Large intestine (tissue), 3 donors: Measurements from ENCODE around the gene CCR5AS.
A peak's percentile ranks its signal among the peaks of the same experiment; 100 is the strongest.
"Not testable (repeated sequence)": the region's sequence is repeated elsewhere in the genome, so short reads cannot be mapped to it uniquely, and the experiment has no call there.

Source experiments
- DNase-seq, 2 donors: peaks; one replicate each; pipeline versions ENCODE4 v3.0.0 to v3.0.0-alpha.2; 2013
- H3K27ac ChIP-seq: one replicate; pipeline ENCODE4 v1.5.1; 2013; ENCODE audit warnings: low read length
- H3K27me3 ChIP-seq: 2 replicates; pipeline ENCODE4 v1.6.1; 2013; ENCODE audit warnings: low read length; ENCODE audit not compliant: control insufficient read depth, insufficient read depth
- H3K36me3 ChIP-seq: 2 replicates; pipeline ENCODE4 v1.6.1; 2013; ENCODE audit warnings: low read length; ENCODE audit not compliant: control insufficient read depth, insufficient read depth
- H3K4me1 ChIP-seq: one replicate; pipeline ENCODE4 v1.6.1; 2013; ENCODE audit warnings: low read length; ENCODE audit not compliant: control insufficient read depth, insufficient read depth
- H3K4me3 ChIP-seq: one replicate; pipeline ENCODE4 v1.5.1; 2013; ENCODE audit warnings: low read length
- H3K9me3 ChIP-seq: one replicate; pipeline ENCODE4 v1.6.1; 2013; ENCODE audit warnings: mild to moderate bottlenecking, low read depth, low read length, moderate library complexity; ENCODE audit not compliant: control insufficient read depth
- WGBS: methylation state at CpG from one replicate; pipeline ENCODE4 v1.1.5; 2013; ENCODE audit warnings: low lambda C conversion rate; ENCODE audit not compliant: insufficient coverage; 5-methylcytosine and 5-hydroxymethylcytosine counted together

The CCR5AS gene

GRCh38 chr3:46442576-46443530, 36.0 kb upstream of the CCR5AS start:
- H3K4me3 ChIP-seq, result no peak overlapping the region
- H3K9me3 ChIP-seq, result no peaks in the 10 kb centered on the region
- WGBS, result no CpG with 5 or more reads among the region's 16 CpGs
- H3K27me3 ChIP-seq, result no peaks in the 10 kb centered on the region
- peak in 1 of 2 donors; percentile 42 for DNase-seq
- no peak overlapping the region for H3K27ac ChIP-seq
- no peaks in the 10 kb centered on the region for H3K4me1 ChIP-seq
- H3K36me3 ChIP-seq, result no peaks in the 10 kb centered on the region

GRCh38 chr3:46440531-46441294, 33.8 kb upstream of the CCR5AS start:
- no peaks in the 10 kb centered on the region for H3K4me1 ChIP-seq
- no peaks in the 10 kb centered on the region for H3K27me3 ChIP-seq
- no peaks in the 10 kb centered on the region for H3K9me3 ChIP-seq
- WGBS, result no CpG with 5 or more reads among the region's 4 CpGs
- no peak for DNase-seq
- H3K36me3 ChIP-seq, result no peaks in the 10 kb centered on the region
- H3K27ac ChIP-seq, result no peak overlapping the region
- no peak overlapping the region for H3K4me3 ChIP-seq

DNA sequence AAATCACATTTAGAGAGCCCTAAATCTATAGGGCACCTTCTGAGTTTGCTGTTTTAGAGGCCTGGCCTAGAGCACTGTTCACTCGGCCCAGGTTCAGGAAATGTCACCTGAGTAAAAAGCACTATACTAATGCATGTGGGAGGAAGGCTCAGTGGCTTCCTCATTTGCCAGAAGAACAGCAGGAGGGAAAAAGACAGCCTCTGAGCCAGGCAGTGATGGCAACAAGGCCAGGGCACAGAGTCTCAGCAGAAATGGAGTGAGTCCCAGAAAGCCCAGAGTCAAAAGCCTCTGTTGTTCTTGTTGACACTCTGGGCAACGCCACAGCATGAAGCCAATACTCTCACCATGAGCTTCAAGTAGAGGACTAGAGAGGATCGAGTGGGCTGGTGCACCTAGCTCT, 32.0 kb upstream of the CCR5AS start:
- peaks cover 4% of the 10 kb centered on the region for H3K4me1 ChIP-seq
- no peaks in the 10 kb centered on the region for H3K9me3 ChIP-seq
- no CpG with 5 or more reads among the region's 3 CpGs for WGBS

GRCh38 chr3:46435081-46435726, 28.3 kb upstream of the CCR5AS start:
- Histone ChIP-seq H3K36me3 (no peaks in the 10 kb centered on the region), H3K9me3 (no peaks in the 10 kb centered on the region), H3K27ac (no peak overlapping the region), H3K4me1 (peaks cover 10% of the 10 kb centered on the region), H3K27me3 (no peaks in the 10 kb centered on the region), H3K4me3 (no peak overlapping the region)
- no CpG with 5 or more reads among the region's 3 CpGs for WGBS
- peak in 1 of 2 donors; percentile 41 for DNase-seq

More for the DNA sequence above, 32.0 kb upstream of the CCR5AS start:
- no peaks in the 10 kb centered on the region for H3K36me3 ChIP-seq
- no peak overlapping the region for H3K27ac ChIP-seq
- H3K27me3 ChIP-seq, result no peaks in the 10 kb centered on the region
- no peak for DNase-seq
- no peak overlapping the region for H3K4me3 ChIP-seq

- Histone ChIP-seq H3K36me3 (no peaks in the 10 kb centered on the region), H3K27ac (no peak overlapping the region), H3K4me3 (no peak overlapping the region), H3K9me3 (no peaks in the 10 kb centered on the region), H3K4me1 (peaks cover 18% of the 10 kb centered on the region), H3K27me3 (no peaks in the 10 kb centered on the region)
- no CpG with 5 or more reads among the region's 1 CpG for WGBS
- peak in 1 of 2 donors; percentile 22 for DNase-seq
Measured at GRCh38 chr3:46433841-46434240, 27.0 kb upstream of the CCR5AS start.

DNA sequence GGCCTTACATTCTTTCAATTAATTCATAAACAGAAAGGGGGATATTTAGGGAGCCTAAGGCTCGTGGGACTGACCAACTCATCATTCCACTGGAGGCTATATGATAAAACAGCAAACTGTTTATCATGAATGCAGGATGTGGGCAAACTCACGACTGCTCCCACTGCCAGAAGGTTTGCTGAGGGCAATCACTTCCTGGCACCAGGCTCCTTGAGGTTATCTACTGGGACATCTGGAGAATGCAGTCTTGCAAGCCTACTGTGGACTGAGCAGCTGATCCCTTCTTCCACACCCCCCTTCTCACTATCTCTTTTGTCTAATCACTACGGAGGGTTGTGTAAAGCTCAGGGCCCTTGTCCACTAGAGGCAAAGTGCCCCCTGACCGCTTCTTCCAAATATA, 26.3 kb upstream of the CCR5AS start:
- not testable (repeated sequence) for H3K9me3 ChIP-seq, H3K36me3 ChIP-seq, H3K27ac ChIP-seq, H3K27me3 ChIP-seq, DNase-seq, H3K4me3 ChIP-seq
- peaks cover 24% of the 10 kb centered on the region for H3K4me1 ChIP-seq
- WGBS, result 100% methylated on average over 1 of the region's 4 CpGs

DNA sequence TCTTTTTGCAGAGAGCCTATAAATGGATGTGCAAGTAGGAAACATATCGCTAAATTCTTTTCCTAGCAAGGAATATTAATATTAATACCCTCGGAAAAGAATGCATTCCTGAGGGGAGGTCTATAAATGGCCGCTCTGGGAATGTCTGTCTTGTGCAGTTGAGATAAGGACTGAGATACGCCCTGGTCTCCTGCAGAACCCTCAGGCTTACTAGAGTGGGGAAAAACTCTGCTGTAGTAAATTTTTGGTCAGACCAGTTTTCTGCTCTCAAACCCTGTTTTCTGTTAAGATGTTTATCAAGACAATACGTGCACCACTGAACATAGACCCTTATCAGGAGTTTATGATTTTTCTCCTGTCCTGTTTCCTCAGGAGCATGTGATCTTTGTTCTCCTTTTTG, 25.0 kb upstream of the CCR5AS start:
- H3K27ac ChIP-seq, DNase-seq, H3K9me3 ChIP-seq, H3K4me3 ChIP-seq, H3K36me3 ChIP-seq, H3K27me3 ChIP-seq: not testable (repeated sequence)
- peaks cover 30% of the 10 kb centered on the region for H3K4me1 ChIP-seq
- WGBS, result no CpG with 5 or more reads among the region's 5 CpGs

- H3K27me3 ChIP-seq, H3K4me3 ChIP-seq, H3K9me3 ChIP-seq, H3K36me3 ChIP-seq, H3K27ac ChIP-seq, DNase-seq: not testable (repeated sequence)
- WGBS, result no CpG with 5 or more reads among the region's 1 CpG
- H3K4me1 ChIP-seq, result peaks cover 36% of the 10 kb centered on the region
Measured at GRCh38 chr3:46430879-46431278, 24.0 kb upstream of the CCR5AS start.

DNA sequence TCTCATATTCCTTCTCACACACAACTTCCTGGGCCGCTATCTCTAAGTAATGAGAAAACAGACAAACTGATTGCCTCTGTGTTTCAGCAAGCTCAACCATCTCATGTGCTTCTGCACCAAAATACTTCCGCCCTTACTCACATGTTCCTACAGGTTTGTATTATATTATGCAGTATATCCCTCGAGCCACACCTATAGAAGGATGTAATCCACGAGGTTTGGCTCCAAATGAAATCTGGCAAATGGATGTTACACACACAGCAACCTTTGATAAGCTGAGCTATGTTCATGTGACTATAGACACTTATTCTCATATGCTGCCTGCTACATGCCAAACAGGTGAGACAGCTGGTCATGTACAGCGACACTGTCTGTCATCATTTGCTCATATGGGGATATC, 22.8 kb upstream of the CCR5AS start:
- H3K4me1 ChIP-seq, result peaks cover 33% of the 10 kb centered on the region
- WGBS, result 22% methylated on average over 1 of the region's 5 CpGs
- H3K27ac ChIP-seq, result peak overlapping the region; percentile 91
- H3K27me3 ChIP-seq, result no peaks in the 10 kb centered on the region
- H3K9me3 ChIP-seq, result no peaks in the 10 kb centered on the region
- H3K4me3 ChIP-seq, result no peak overlapping the region
- peak; percentile 74 to 89 for DNase-seq
- no peaks in the 10 kb centered on the region for H3K36me3 ChIP-seq

DNA sequence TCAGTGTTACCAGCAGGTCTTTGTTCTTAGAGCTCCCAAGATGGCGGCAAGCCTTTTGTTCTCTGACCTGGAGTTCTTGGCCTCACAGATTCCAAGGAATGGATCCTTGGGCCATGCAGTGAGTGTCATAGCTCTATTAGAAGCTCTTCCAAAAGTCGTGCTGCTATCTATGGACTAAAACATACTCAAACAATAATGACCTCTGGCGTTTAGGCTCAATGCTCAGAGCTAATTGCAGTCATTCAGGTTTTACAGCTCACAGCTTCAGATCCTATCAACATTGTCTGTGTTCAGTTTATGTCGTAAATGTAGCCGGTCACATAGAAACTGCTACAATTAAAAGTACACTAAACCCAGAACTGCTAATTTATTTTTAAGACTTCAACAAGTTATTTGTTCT, 22.4 kb upstream of the CCR5AS start:
- Histone ChIP-seq H3K4me3 (no peak overlapping the region), H3K27me3 (no peaks in the 10 kb centered on the region), H3K9me3 (no peaks in the 10 kb centered on the region), H3K36me3 (no peaks in the 10 kb centered on the region), H3K27ac (peak overlapping the region; percentile 91), H3K4me1 (peaks cover 33% of the 10 kb centered on the region)
- no CpG with 5 or more reads among the region's 5 CpGs for WGBS
- DNase-seq, result peak in 1 of 2 donors; percentile 83
